ENCODE data around the gene PALMD. TPM values are rescaled to one million over a fixed set of nuclear protein-coding genes. Genes with fewer than 3 reads are reported as not detected.

Gene PALMD
- total RNA-seq, 1 experiment from 2014 or later = 19.2 TPM

GRCh38 chr1:99635664-99636063 lies 10.2 kb upstream of the PALMD start:
- DNase-seq = no peak
- intact Hi-C loops (cut with micrococcal nuclease; ENCODE audit: unreplicated experiment) = no loop called here
- TF ChIP-seq CTCF (IDR thresholded peaks at IDR 0.05; ENCODE audit: unreplicated experiment) = no peak
- CTCF ChIA-PET = interaction anchor here (0.7 kb wide), 1 partner anchor 18 kb away, joined by 3 read pairs; no protein-coding TSS in a partner anchor
- Mint-ChIP-seq H3K27ac (ENCODE audit: unreplicated experiment) (no peak overlapping the region), H3K4me1 (ENCODE audit: low read depth, unreplicated experiment) (no peaks in the 10 kb centered on the region), H3K9me3 (ENCODE audit: low read depth, unreplicated experiment) (peaks cover 1% of the 10 kb centered on the region), H3K4me3 (ENCODE audit: low read depth, unreplicated experiment) (no peak overlapping the region), H3K36me3 (ENCODE audit: insufficient read depth, unreplicated experiment) (no peaks in the 10 kb centered on the region), H3K27me3 (ENCODE audit: unreplicated experiment) (no peaks in the 10 kb centered on the region)
- BruUV-seq (replicated peaks) = no TSS peak

- no peaks in the 10 kb centered on the region for H3K27me3 Mint-ChIP-seq (ENCODE audit: unreplicated experiment)
- no peak overlapping the region for H3K4me3 Mint-ChIP-seq (ENCODE audit: low read depth, unreplicated experiment)
- CTCF ChIA-PET = no interaction called here
- no peak overlapping the region for H3K27ac Mint-ChIP-seq (ENCODE audit: unreplicated experiment)
- TF ChIP-seq CTCF (IDR thresholded peaks at IDR 0.05; ENCODE audit: unreplicated experiment) = no peak
- intact Hi-C loops (cut with micrococcal nuclease; ENCODE audit: unreplicated experiment) = no loop called here
- H3K9me3 Mint-ChIP-seq (ENCODE audit: low read depth, unreplicated experiment) = no peaks in the 10 kb centered on the region
- H3K36me3 Mint-ChIP-seq (ENCODE audit: insufficient read depth, unreplicated experiment) = no peaks in the 10 kb centered on the region
- H3K4me1 Mint-ChIP-seq (ENCODE audit: low read depth, unreplicated experiment) = no peaks in the 10 kb centered on the region
- DNase-seq = no peak
- no TSS peak for BruUV-seq (replicated peaks)
Measured at GRCh38 chr1:99636647-99637175, 9.2 kb upstream of the PALMD start.

GRCh38 chr1:99638853-99639252 lies 7.1 kb upstream of the PALMD start:
- no peak overlapping the region for H3K27ac Mint-ChIP-seq (ENCODE audit: unreplicated experiment)
- CTCF ChIA-PET = no interaction called here
- no peak for TF ChIP-seq CTCF (IDR thresholded peaks at IDR 0.05; ENCODE audit: unreplicated experiment)
- no peaks in the 10 kb centered on the region for H3K36me3 Mint-ChIP-seq (ENCODE audit: insufficient read depth, unreplicated experiment)
- intact Hi-C loops (cut with micrococcal nuclease; ENCODE audit: unreplicated experiment) = no loop called here
- no peak overlapping the region for H3K4me3 Mint-ChIP-seq (ENCODE audit: low read depth, unreplicated experiment)
- BruUV-seq (replicated peaks) = no TSS peak
- H3K27me3 Mint-ChIP-seq (ENCODE audit: unreplicated experiment) = no peaks in the 10 kb centered on the region
- DNase-seq = no peak
- H3K9me3 Mint-ChIP-seq (ENCODE audit: low read depth, unreplicated experiment) = no peaks in the 10 kb centered on the region
- no peaks in the 10 kb centered on the region for H3K4me1 Mint-ChIP-seq (ENCODE audit: low read depth, unreplicated experiment)

GRCh38 chr1:99639408-99639807 lies 6.5 kb upstream of the PALMD start:
- Mint-ChIP-seq H3K4me1 (ENCODE audit: low read depth, unreplicated experiment) (no peaks in the 10 kb centered on the region), H3K4me3 (ENCODE audit: low read depth, unreplicated experiment) (no peak overlapping the region), H3K27me3 (ENCODE audit: unreplicated experiment) (no peaks in the 10 kb centered on the region), H3K27ac (ENCODE audit: unreplicated experiment) (no peak overlapping the region), H3K36me3 (ENCODE audit: insufficient read depth, unreplicated experiment) (no peaks in the 10 kb centered on the region), H3K9me3 (ENCODE audit: low read depth, unreplicated experiment) (no peaks in the 10 kb centered on the region)
- no peak for TF ChIP-seq CTCF (IDR thresholded peaks at IDR 0.05; ENCODE audit: unreplicated experiment)
- CTCF ChIA-PET = no interaction called here
- no peak for DNase-seq
- intact Hi-C loops (cut with micrococcal nuclease; ENCODE audit: unreplicated experiment) = no loop called here
- no TSS peak for BruUV-seq (replicated peaks)
